GM12873 (cell line): ENCODE measurements around the gene SENP6.

Source experiments
- TF ChIP-seq, protein P1 (sequence below): IDR thresholded peaks from 2 replicates; pipeline ENCODE4 v1.5.1; 2012; ENCODE audit warnings: low read depth, mild to moderate bottlenecking, moderate library complexity, low read length, control low read depth; ENCODE audit not compliant: insufficient read depth; ENCODE audit errors: missing control alignments

SENP6 gene

DNA sequence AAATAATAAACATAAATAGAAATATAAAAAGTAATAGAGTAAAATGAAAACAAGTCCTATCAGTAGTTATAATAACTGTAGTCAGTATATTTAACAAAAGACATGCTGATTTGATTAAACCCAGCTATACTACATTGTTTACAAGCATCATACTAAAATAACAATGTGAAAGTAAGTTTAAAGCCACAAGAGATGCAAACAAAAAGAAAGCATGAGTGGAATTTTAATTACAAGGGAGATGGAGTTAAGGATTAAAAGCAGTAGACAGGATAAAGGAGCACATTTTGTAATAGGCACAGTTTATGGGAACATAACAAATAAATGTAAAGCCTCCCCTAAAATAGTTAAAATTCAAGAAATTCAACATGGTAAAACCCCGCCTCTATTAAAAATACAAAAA lies 41.5 kb downstream of the SENP6 start:
- TF ChIP-seq, protein P1, sequence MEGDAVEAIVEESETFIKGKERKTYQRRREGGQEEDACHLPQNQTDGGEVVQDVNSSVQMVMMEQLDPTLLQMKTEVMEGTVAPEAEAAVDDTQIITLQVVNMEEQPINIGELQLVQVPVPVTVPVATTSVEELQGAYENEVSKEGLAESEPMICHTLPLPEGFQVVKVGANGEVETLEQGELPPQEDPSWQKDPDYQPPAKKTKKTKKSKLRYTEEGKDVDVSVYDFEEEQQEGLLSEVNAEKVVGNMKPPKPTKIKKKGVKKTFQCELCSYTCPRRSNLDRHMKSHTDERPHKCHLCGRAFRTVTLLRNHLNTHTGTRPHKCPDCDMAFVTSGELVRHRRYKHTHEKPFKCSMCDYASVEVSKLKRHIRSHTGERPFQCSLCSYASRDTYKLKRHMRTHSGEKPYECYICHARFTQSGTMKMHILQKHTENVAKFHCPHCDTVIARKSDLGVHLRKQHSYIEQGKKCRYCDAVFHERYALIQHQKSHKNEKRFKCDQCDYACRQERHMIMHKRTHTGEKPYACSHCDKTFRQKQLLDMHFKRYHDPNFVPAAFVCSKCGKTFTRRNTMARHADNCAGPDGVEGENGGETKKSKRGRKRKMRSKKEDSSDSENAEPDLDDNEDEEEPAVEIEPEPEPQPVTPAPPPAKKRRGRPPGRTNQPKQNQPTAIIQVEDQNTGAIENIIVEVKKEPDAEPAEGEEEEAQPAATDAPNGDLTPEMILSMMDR = no peak

DNA sequence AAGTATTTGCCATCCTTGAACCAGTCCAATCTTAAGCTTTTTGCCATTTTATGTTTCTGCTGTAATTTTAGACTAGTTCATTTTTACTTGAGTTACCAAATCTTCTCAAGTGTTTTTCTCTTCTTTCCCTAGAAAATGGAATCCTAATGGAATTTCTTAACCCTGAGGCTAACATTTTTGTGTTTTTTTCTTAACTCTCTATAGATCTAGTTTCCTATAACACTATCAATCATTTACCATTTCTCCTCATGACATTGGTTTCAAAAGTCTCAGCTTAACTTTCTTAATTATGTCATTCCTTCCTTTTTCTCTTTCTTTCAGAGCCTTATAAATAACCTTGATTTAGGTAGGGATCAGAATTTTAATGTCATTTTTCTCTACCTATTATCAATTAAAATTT lies 54.8 kb downstream of the SENP6 start:
- TF ChIP-seq, protein P1 = no peak

DNA sequence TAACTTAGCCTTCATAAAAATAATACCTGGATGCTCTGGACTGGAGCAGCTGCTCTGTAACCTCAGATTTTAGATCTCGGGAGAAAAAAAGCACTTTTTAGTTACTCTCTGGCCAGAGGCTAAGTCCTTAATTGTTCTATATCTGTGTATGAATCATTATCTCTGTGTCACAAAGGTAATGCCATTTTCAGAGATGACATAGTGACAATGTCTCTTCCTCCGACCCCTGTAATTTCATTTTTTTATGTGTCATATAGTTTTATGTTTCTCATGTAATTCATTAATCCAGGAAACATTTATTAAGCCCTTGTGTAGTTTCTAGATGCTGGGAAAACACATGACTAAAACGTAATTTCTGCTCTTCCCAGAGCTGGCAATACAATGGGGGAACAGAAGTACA lies 55.6 kb downstream of the SENP6 start:
- TF ChIP-seq, protein P1 = no peak

DNA sequence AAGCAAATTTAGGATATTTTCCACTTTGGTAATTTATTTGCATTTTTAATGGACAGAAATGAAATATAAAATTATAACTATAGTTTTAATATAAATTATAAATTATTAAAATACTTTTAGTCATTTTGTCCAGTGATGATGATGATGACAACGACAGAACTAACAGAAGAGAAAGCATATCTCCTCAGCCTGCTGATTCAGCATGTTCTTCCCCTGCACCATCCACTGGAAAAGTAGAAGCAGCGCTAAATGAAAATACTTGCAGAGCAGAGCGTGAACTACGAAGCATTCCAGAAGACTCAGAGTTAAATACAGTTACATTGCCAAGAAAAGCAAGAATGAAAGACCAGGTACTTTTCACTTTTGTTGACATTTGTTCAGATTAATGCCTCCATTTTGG lies 64.9 kb downstream of the SENP6 start:
- TF ChIP-seq, protein P1 = no peak

DNA sequence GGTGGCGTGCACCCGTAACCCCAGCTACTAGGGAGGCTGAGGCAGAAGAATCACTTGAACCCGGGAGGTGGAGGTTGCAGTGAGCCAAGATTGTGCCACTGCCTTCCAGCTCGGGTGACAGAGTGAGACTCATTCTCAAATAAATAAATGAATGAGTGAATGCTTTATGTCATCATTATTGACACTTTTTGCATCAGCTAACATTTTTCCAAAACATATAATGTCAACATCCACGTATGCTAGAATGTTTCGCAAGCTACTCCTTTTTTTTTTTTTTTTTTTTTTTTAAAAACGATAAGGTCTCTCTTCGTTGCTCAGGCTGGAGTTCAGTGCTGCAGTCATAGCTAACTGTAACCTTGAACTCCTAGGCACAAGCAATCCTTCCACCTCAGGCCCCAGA lies 72.2 kb downstream of the SENP6 start:
- TF ChIP-seq, protein P1 = no peak

DNA sequence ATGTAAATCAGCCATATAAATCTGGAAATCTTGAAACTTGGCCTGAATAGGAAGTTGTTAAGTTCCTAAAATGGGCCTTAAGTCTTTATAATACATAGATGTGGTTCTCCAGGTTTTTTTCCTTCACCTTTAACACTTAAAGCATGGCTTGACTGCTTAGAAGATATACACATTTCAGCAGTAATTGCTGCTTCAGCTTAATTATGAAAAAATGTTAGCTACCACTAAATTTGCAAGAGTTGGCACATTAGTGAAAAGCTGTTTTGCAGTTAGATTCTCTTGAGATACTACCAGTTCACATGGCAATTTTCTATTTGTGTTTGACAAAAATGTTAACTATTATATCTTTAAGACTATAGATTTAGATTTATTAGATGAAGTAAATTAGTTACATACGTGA lies 74.7 kb downstream of the SENP6 start:
- TF ChIP-seq, protein P1 = no peak

DNA sequence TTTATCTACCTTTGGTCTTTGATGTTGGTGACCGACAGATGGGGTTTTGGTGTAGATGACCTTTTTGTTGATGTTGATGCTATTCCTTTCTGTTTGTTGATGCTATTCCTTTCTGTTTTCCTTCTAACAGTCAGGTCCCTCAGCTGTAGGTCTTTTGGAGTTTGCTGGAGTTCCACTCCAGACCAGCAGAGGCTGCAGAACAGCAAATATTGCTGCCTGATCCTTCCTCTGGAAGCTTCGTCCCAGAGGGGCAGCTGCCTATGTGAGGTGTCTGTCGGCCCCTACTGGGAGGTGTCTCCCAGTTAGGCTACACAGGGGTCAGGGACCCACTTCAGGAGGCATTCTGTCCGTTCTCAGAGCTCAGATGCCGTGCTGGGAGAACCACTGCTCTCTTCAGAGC lies 85.9 kb downstream of the SENP6 start:
- TF ChIP-seq, protein P1 = peak; percentile 15

DNA sequence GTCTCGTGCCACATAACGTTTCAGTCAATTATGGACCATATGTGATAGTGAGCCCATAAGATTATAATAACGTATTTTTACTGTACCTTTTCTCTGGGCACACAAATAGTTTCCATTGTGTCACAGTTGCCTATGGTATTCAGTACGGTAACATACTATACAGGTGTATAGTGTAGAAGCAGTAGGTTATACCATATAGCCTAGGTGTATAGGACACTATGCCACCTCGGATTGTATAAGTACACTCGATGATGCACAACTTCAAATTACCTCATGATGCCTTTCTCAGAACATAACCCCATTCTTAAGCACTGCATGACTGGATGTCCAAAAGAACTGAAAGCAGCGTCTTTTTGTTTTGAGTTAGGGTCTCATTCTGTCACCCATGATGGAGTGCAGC lies 87.9 kb downstream of the SENP6 start:
- TF ChIP-seq, protein P1 = no peak
